ENCODE data around the gene MBNL3. TPM values are rescaled to one million over a fixed set of nuclear protein-coding genes. Genes with fewer than 3 reads are reported as not detected.

Gene MBNL3, protein sequence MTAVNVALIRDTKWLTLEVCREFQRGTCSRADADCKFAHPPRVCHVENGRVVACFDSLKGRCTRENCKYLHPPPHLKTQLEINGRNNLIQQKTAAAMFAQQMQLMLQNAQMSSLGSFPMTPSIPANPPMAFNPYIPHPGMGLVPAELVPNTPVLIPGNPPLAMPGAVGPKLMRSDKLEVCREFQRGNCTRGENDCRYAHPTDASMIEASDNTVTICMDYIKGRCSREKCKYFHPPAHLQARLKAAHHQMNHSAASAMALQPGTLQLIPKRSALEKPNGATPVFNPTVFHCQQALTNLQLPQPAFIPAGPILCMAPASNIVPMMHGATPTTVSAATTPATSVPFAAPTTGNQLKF
- 36.6 TPM for total RNA-seq

DNA sequence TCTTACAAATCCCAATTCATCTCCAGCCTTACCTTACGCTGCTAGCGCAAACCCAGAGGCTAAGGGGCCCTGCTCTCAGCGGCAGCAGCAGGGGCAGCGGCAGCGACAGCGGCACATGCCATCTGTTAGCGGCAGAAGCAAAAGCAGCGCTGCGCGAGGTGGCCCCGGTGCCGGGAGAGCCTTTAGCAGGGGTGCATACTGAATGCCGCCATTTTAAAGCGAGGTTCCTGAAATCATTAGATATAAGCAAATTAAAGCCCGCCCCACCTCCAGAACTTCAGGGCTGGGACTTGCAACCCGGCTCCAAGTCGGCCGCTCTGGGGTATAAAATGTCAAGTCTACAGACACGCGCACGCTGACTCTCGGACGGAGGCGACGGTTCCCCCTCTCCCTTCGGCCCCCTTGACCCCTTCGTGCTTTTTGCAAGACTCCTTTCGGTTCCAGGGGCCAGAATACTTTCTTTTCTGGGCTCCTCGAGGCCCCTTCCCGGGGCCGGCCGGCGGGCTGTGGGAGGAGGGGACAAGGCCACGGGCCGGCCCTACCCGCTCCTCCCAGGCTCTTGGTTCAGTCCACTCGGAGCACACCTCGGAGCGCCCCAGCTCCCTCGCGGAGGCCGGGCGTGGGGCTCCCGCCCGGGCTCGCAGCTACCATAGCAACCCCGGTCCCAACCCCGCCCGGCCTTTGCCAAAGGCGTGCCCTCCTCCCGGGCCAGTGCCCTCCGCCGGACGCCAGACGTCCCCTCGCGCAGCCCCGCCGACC is at the start of gene MBNL3:
Gene MBNL3, minus strand, starts transcription at position 220 of the 759 bp plus-strand sequence. CDS start 49,427 bp downstream, outside the sequence.

All from metanephros (tissue), 1 donor.